H1 (cell line): ENCODE measurements around the gene ZNF451. TPM values are rescaled to one million over a fixed set of nuclear protein-coding genes. Genes with fewer than 3 reads are reported as not detected.

Experiments
- CTCF ChIA-PET: fragments of 300-600 bp; sonication (Branson Sonifier 250); formaldehyde crosslinking; loops from one replicate; lab custom pipeline; 2021; ENCODE audit not compliant: partially characterized antibody; lab: Charles Lee
- POLR2A ChIA-PET: fragments of 300-600 bp; sonication (Branson Sonifier 250); formaldehyde crosslinking; loops from one replicate; lab custom pipeline; 2021; ENCODE audit warnings: inconsistent platforms; ENCODE audit not compliant: partially characterized antibody; lab: Charles Lee
- DNase-seq, 2 experiments: peaks; one replicate each; pipeline versions ENCODE4 v3.0.0 to v3.0.0-alpha.2; 2010 to 2022; ENCODE audit warnings: low spot score in 2 of 2, low read depth in 1 of 2, mixed read lengths in 1 of 2
- FAIRE-seq: peaks from 2 replicates; lab custom pipeline; 2011; peaks lifted over from hg19 to GRCh38; lab: Jason Lieb, UNC
- H2AFZ ChIP-seq: 2 replicates; pipeline ENCODE4 v1.8.1; 2012; ENCODE audit warnings: low read length, inconsistent platforms
- H2AK5ac ChIP-seq: 2 replicates; pipeline ENCODE4 v1.6.1; 2013; ENCODE audit warnings: low read depth, low read length
- H2BK120ac ChIP-seq: replicated peaks from 2 replicates; pipeline ENCODE3; 2013; ENCODE audit warnings: low read depth, low read length, inconsistent platforms
- H2BK12ac ChIP-seq: 2 replicates; pipeline ENCODE4 v1.6.1; 2013; ENCODE audit warnings: low read depth, low read length
- H2BK15ac ChIP-seq: 2 replicates; pipeline ENCODE4 v1.6.1; 2013; ENCODE audit warnings: low read length
- H2BK20ac ChIP-seq: 2 replicates; pipeline ENCODE4 v1.6.1; 2013; ENCODE audit warnings: low read length
- H2BK5ac ChIP-seq: 2 replicates; pipeline ENCODE4 v1.6.1; 2013; ENCODE audit warnings: low read depth, low read length
- H3K14ac ChIP-seq: 2 replicates; pipeline ENCODE4 v1.6.1; 2013; ENCODE audit warnings: inconsistent platforms; ENCODE audit not compliant: insufficient read length
- H3K18ac ChIP-seq: 2 replicates; pipeline ENCODE4 v1.6.1; 2013; ENCODE audit warnings: low read length; ENCODE audit errors: extremely low read depth
- H3K23ac ChIP-seq: 2 replicates; pipeline ENCODE4 v1.6.1; 2013; ENCODE audit warnings: inconsistent platforms; ENCODE audit not compliant: insufficient read length
- H3K23me2 ChIP-seq: 2 replicates; pipeline ENCODE4 v1.6.1; 2013; ENCODE audit warnings: low read depth, low read length
- H3K27ac ChIP-seq: 2 replicates; pipeline ENCODE4 v1.6.1; 2011; ENCODE audit warnings: low read depth, low read length, inconsistent platforms
- H3K27me3 ChIP-seq, 4 experiments: replicated peaks in 1 of 4; 1 replicate in 1 of 4; 2 replicates in 3 of 4; pipeline versions ENCODE4 v1.6.1 to v1.8.1; 2011 to 2013; ENCODE audit warnings: low read length in 3 of 4, mild to moderate bottlenecking in 3 of 4, inconsistent platforms in 2 of 4, mixed read lengths in 2 of 4, moderate library complexity in 1 of 4; ENCODE audit not compliant: control insufficient read depth in 3 of 4, insufficient read depth in 3 of 4; ENCODE audit errors: extremely low read depth in 1 of 4
- H3K36me3 ChIP-seq, 4 experiments: 2 replicates each; pipeline versions ENCODE4 v1.6.1 to v1.8.1; 2011 to 2013; ENCODE audit warnings: mild to moderate bottlenecking in 4 of 4, low read length in 3 of 4, moderate library complexity in 2 of 4, control low read depth in 1 of 4, inconsistent platforms in 1 of 4; ENCODE audit not compliant: insufficient read depth in 4 of 4, control insufficient read depth in 2 of 4
- H3K4ac ChIP-seq: replicated peaks from 2 replicates; pipeline ENCODE3; 2013; ENCODE audit warnings: low read length, low read depth, mixed read lengths, inconsistent platforms; ENCODE audit not compliant: insufficient read length
- H3K4me1 ChIP-seq, 4 experiments: replicated peaks in 1 of 4; 1 replicate in 1 of 4; 2 replicates in 3 of 4; pipeline versions ENCODE4 v1.6.1 to v1.8.1; 2011 to 2013; ENCODE audit warnings: low read length in 3 of 4, inconsistent platforms in 2 of 4, mixed read lengths in 1 of 4; ENCODE audit not compliant: insufficient read depth in 4 of 4, control insufficient read depth in 3 of 4
- H3K4me2 ChIP-seq, 2 experiments: 2 replicates each; pipeline versions ENCODE4 v1.6.1 to v1.8.1; 2011 to 2013; ENCODE audit warnings: low read depth in 2 of 2, low read length in 2 of 2, control low read depth in 1 of 2, inconsistent platforms in 1 of 2, mild to moderate bottlenecking in 1 of 2; ENCODE audit not compliant: insufficient read depth in 1 of 2
- H3K4me3 ChIP-seq, 4 experiments: fragments of 200-600, 300-600 bp in 1 of 4; sonication (generic), shearing (Covaris generic), sonication (Bioruptor Twin) in 1 of 4; 2 replicates each; pipeline versions ENCODE4 v1.5.1 to v1.8.1; 2011 to 2016; ENCODE audit warnings: low read length in 4 of 4, low read depth in 3 of 4, control low read depth in 2 of 4, inconsistent platforms in 2 of 4, mild to moderate bottlenecking in 2 of 4, mixed read lengths in 1 of 4, moderate library complexity in 1 of 4; ENCODE audit not compliant: insufficient read depth in 2 of 4; ENCODE audit errors: extremely low read depth in 1 of 4
- H3K56ac ChIP-seq: replicated peaks from 2 replicates; pipeline ENCODE3; 2013; ENCODE audit warnings: low read depth, mild to moderate bottlenecking, mixed read lengths, low read length, inconsistent platforms; ENCODE audit not compliant: insufficient read length
- H3K79me1 ChIP-seq: 2 replicates; pipeline ENCODE4 v1.6.1; 2013; ENCODE audit warnings: low read depth, low read length, control low read depth
- H3K79me2 ChIP-seq, 2 experiments: 2 replicates each; pipeline versions ENCODE4 v1.6.1 to v1.8.1; 2012 to 2013; ENCODE audit warnings: low read length in 2 of 2, mild to moderate bottlenecking in 2 of 2, inconsistent platforms in 1 of 2; ENCODE audit not compliant: insufficient read depth in 2 of 2, control insufficient read depth in 1 of 2
- H3K9ac ChIP-seq, 4 experiments: replicated peaks in 1 of 4; 1 replicate in 1 of 4; 2 replicates in 3 of 4; pipeline versions ENCODE4 v1.6.1 to v1.8.1; 2011 to 2013; ENCODE audit warnings: low read depth in 3 of 4, low read length in 3 of 4, control low read depth in 2 of 4, mild to moderate bottlenecking in 2 of 4, moderate library complexity in 2 of 4, inconsistent platforms in 1 of 4; ENCODE audit errors: extremely low read depth in 1 of 4
- H3K9me3 ChIP-seq, 2 experiments: 2 replicates each; pipeline versions ENCODE4 v1.6.1 to v1.8.1; 2012 to 2013; ENCODE audit warnings: mild to moderate bottlenecking in 2 of 2, moderate library complexity in 2 of 2, control low read depth in 1 of 2, inconsistent platforms in 1 of 2, low read depth in 1 of 2, low read length in 1 of 2, mixed read lengths in 1 of 2; ENCODE audit not compliant: insufficient read depth in 2 of 2
- H4K20me1 ChIP-seq, 2 experiments: replicated peaks in 1 of 2; 2 replicates each; pipeline versions ENCODE3 to v1.8.1; 2011 to 2013; ENCODE audit warnings: inconsistent platforms in 2 of 2, low read length in 2 of 2, mild to moderate bottlenecking in 1 of 2; ENCODE audit not compliant: insufficient read depth in 2 of 2, control insufficient read depth in 1 of 2
- H4K5ac ChIP-seq: 2 replicates; pipeline ENCODE4 v1.6.1; 2013; ENCODE audit warnings: low read length, low read depth, mixed read lengths, inconsistent platforms; ENCODE audit not compliant: insufficient read length
- H4K8ac ChIP-seq: 2 replicates; pipeline ENCODE4 v1.8.0; 2013; ENCODE audit warnings: mild to moderate bottlenecking, moderate library complexity, low read length, inconsistent platforms; ENCODE audit not compliant: insufficient read depth; ENCODE audit errors: extremely low read depth
- H4K91ac ChIP-seq: replicated peaks from 2 replicates; pipeline ENCODE3; 2013; ENCODE audit warnings: low read length, mixed read lengths, inconsistent platforms; ENCODE audit not compliant: insufficient read length
- CBX8 ChIP-seq: fragments of 300-800, 300-1000 bp; sonication (generic); IDR thresholded peaks from 2 replicates; pipeline ENCODE4 v1.7.1; 2016; ENCODE audit warnings: low read depth, low read length, borderline replicate concordance
- WGBS, 2 experiments: shearing (Covaris generic) in 1 of 2; methylation state at CpG; one replicate each; pipeline versions ENCODE4 v1.1.6 to v1.1.7; 2013 to 2015; ENCODE audit warnings: low lambda C conversion rate in 2 of 2, mixed read lengths in 2 of 2, inconsistent platforms in 1 of 2, low coverage in 1 of 2, missing lambda C conversion rate in 1 of 2; ENCODE audit not compliant: insufficient replicate concordance in 2 of 2, insufficient coverage in 1 of 2, insufficient read length in 1 of 2; ENCODE audit errors: extremely low coverage in 1 of 2, missing lambda C conversion rate in 1 of 2; 5-methylcytosine and 5-hydroxymethylcytosine counted together
- polyA plus RNA-seq, 7 experiments: library from polyadenylated mRNA; depleted of rRNA in 3 of 7; stranded (reverse) in 5 of 7; unstranded in 2 of 7; fragments of >200 nt in 5 of 7; fragments of 200-250 nt in 2 of 7; gene quantifications; 1 replicate in 5 of 7; 2 replicates in 1 of 7; 4 replicates in 1 of 7; pipeline versions ENCODE4 v1.2.1 to v1.2.3, GENCODE V29; 2011 to 2013; ENCODE audit warnings: missing spikeins in 2 of 7, mixed read lengths in 2 of 7
- total RNA-seq: library from RNA; stranded (reverse); fragmentation: NEBNext Ultra II Directional; extraction: Animal tissue kit (Norgen Biotek cat#: 25700); gene quantifications from 2 replicates; pipeline ENCODE4 v1.2.1, GENCODE V29; 2021

Gene ZNF451
- total and polyA plus RNA-seq, 2 of the 8 experiments (the other 6 are each of a cell fraction or from before 2014, with no cell fraction given): 10.7 to 56.8 TPM

DNA sequence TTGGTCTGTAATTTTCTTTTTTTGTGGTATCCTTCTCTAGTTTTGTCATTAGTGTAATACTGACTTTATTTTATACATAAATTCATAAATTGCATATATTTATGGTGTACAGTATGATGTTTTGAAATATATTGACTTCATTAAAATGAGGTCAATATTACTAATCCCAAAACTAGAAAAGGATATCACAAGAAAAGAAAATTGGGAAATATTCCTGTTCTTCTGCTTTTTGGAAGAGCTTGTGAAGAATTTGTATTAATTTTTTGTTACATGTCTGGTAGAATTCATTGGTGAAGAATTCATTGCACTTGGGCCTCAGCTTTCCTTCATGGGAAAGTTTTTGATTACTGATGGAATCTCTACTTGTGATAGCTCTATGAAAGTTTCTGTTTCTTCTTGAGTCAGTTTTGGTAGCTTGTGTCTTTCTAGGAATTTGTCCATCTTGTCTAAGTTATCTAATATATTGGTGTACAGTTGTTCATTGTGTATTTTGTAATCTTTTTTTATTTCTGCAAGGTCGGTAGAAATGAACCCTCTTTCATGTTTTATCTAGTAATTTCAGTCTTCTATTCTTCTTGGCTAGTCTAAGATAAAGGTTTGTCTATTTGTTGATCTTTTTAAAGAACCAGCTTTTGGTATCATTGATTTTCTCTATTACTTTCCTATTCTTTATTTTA is 11.3 kb upstream of the ZNF451 start:
- no peaks in the 10 kb centered on the region for H3K79me2 ChIP-seq
- H3K4me3 ChIP-seq: no peak overlapping the region
- H3K27ac ChIP-seq: no peak overlapping the region
- no peak overlapping the region for H3K9ac ChIP-seq
- no peak overlapping the region for H3K14ac ChIP-seq
- POLR2A ChIA-PET: no interaction called here
- no peak overlapping the region for H3K56ac ChIP-seq
- H2BK12ac ChIP-seq: no peak overlapping the region
- no peak overlapping the region for H2BK5ac ChIP-seq
- H3K36me3 ChIP-seq: no peaks in the 10 kb centered on the region
- H2BK15ac ChIP-seq: no peak overlapping the region
- no peak overlapping the region for H3K18ac ChIP-seq
- no peak overlapping the region for H4K5ac ChIP-seq
- DNase-seq (no peak), FAIRE-seq (no peak)
- TF ChIP-seq CBX8: no peak
- H3K23ac ChIP-seq: no peak overlapping the region
- H3K4me1 ChIP-seq: no peaks in the 10 kb centered on the region
- no peaks in the 10 kb centered on the region for H3K79me1 ChIP-seq
- no peak overlapping the region for H2AFZ ChIP-seq
- no peak overlapping the region for H4K8ac ChIP-seq
- H3K9me3 ChIP-seq: no peaks in the 10 kb centered on the region
- H4K20me1 ChIP-seq: no peaks in the 10 kb centered on the region
- no peak overlapping the region for H2BK20ac ChIP-seq
- H3K23me2 ChIP-seq: no peaks in the 10 kb centered on the region
- no peaks in the 10 kb centered on the region for H3K27me3 ChIP-seq
- no peak overlapping the region for H2BK120ac ChIP-seq
- no peak overlapping the region for H3K4ac ChIP-seq
- no peak overlapping the region for H2AK5ac ChIP-seq
- H3K4me2 ChIP-seq: no peak overlapping the region
- no peak overlapping the region for H4K91ac ChIP-seq
- CTCF ChIA-PET: interaction anchor here (0.7 to 2.1 kb wide), 4 partner anchors 10 to 236 kb away, joined by 3 to 6 read pairs (median 4); no protein-coding TSS in a partner anchor
- WGBS, 2 experiments: 90% methylated on average over 1 of the region's 1 CpG; no CpG with 5 or more reads in 1 of the 2 experiments
